Gastroesophageal sphincter (tissue), 4 donors: ENCODE results near the gene PLA2G4B. TPM values are rescaled to one million over a fixed set of nuclear protein-coding genes. Genes with fewer than 3 reads are reported as not detected.

Experiments
- ATAC-seq: fragments of 150-250 bp; one replicate; pipeline ENCODE4 v1.9.1; 2016; ENCODE audit warnings: mild to moderate bottlenecking, moderate library complexity
- H3K27ac ChIP-seq, 4 donors: fragments of 200-600 bp; sonication (generic) in 3 of 4; 1 replicate in 3 of 4; 2 replicates in 1 of 4; pipeline ENCODE4 v1.5.1; 2016 to 2019
- H3K27me3 ChIP-seq: fragments of 200-600 bp; sonication (generic); one replicate; pipeline ENCODE4 v1.5.1; 2019
- H3K36me3 ChIP-seq, 2 donors: fragments of 200-600 bp; sonication (generic); one replicate each; pipeline ENCODE4 v1.5.1; 2019; ENCODE audit warnings: control low read depth in 1 of 2
- H3K4me1 ChIP-seq, 3 donors: fragments of 200-600 bp; sonication (generic); 1 replicate in 2 of 3; 2 replicates in 1 of 3; pipeline ENCODE4 v1.5.1; 2016 to 2019; ENCODE audit warnings: control low read depth in 2 of 3
- H3K4me3 ChIP-seq, 2 donors: fragments of 200-600 bp; sonication (generic); one replicate each; pipeline ENCODE4 v1.5.1; 2019; ENCODE audit warnings: mild to moderate bottlenecking in 1 of 2, moderate library complexity in 1 of 2
- H3K9me3 ChIP-seq, 3 donors: fragments of 200-600 bp; sonication (generic); one replicate each; pipeline ENCODE4 v1.5.1; 2017 to 2019; ENCODE audit warnings: control low read depth in 2 of 3
- EP300 ChIP-seq: sonication (generic); formaldehyde crosslinking; IDR thresholded peaks from one replicate; pipeline ENCODE4 v1.6.1; 2017; ENCODE audit warnings: antibody characterized with exemption, mild to moderate bottlenecking
- POLR2A ChIP-seq, 2 donors: fragments of 450-650 bp; IDR thresholded peaks; one replicate each; pipeline ENCODE4 v1.6.1; 2017; ENCODE audit warnings: antibody characterized with exemption in 2 of 2, mild to moderate bottlenecking in 2 of 2, moderate library complexity in 1 of 2
- POLR2AphosphoS5 ChIP-seq: sonication (generic); formaldehyde crosslinking; IDR thresholded peaks from one replicate; pipeline ENCODE4 v1.6.1; 2017; ENCODE audit warnings: antibody characterized with exemption
- WGBS, 2 donors: methylation state at CpG; one replicate each; pipeline ENCODE4 v1.1.5; 2018; ENCODE audit warnings: low coverage in 1 of 2; 5-methylcytosine and 5-hydroxymethylcytosine counted together
- total RNA-seq, 4 donors: library from RNA; depleted of rRNA; stranded (reverse); fragments of >200 nt; gene quantifications; one replicate each; pipeline ENCODE4 v1.1.0, GENCODE V29; 2016
- TF ChIP-seq, protein P1 (sequence below), 4 experiments: fragments of 200-600 bp in 2 of 4; fragments of 450-650 bp in 2 of 4; sonication (generic) in 1 of 4; IDR thresholded peaks; one replicate each; pipeline ENCODE4 v1.5.1; 2017 to 2019; ENCODE audit warnings: antibody characterized with exemption in 4 of 4, mild to moderate bottlenecking in 2 of 4, moderate library complexity in 2 of 4

PLA2G4B gene
- total RNA-seq, 4 donors from 2014 or later = 2.5 to 7.0 (median 3.6) TPM

GRCh38 chr15:41893422-41894250 lies 55.0 kb downstream of the PLA2G4B start, which contains the start of gene SPTBN5:
SPTBN5 (minus strand) TSS chr15:41894053; CDS start chr15:41893497, 556 bp downstream.
- Histone ChIP-seq H3K4me3 (peak within 1 kb of the TSS in 1 of 2 donors; percentile 17), H3K4me1 (peaks cover 0 to 33% (median 12%) of the 10 kb centered on the region in 3 donors), H3K27me3 (no peaks in the 10 kb centered on the region), H3K27ac (peak within 1 kb of the TSS in 3 of 4 donors; percentile 55 to 68 (median 57)), H3K9me3 (no peaks in the 10 kb centered on the region), H3K36me3 (peaks cover 0 to 4% of the 10 kb centered on the region in 2 donors)
- TF ChIP-seq POLR2A (IDR thresholded peaks at IDR 0.05) = no peak
- TF ChIP-seq, protein P1, sequence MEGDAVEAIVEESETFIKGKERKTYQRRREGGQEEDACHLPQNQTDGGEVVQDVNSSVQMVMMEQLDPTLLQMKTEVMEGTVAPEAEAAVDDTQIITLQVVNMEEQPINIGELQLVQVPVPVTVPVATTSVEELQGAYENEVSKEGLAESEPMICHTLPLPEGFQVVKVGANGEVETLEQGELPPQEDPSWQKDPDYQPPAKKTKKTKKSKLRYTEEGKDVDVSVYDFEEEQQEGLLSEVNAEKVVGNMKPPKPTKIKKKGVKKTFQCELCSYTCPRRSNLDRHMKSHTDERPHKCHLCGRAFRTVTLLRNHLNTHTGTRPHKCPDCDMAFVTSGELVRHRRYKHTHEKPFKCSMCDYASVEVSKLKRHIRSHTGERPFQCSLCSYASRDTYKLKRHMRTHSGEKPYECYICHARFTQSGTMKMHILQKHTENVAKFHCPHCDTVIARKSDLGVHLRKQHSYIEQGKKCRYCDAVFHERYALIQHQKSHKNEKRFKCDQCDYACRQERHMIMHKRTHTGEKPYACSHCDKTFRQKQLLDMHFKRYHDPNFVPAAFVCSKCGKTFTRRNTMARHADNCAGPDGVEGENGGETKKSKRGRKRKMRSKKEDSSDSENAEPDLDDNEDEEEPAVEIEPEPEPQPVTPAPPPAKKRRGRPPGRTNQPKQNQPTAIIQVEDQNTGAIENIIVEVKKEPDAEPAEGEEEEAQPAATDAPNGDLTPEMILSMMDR (IDR thresholded peaks at IDR 0.05) = no peak
- TF ChIP-seq POLR2AphosphoS5 = no peak
- no peak for TF ChIP-seq EP300
- no peak for ATAC-seq
- WGBS, 2 donors = 80% methylated on average over 1 of the region's 15 CpGs; no CpG with 5 or more reads in 1 of the 2 donors

GRCh38 chr15:41894251-41894790 lies 55.7 kb downstream of the PLA2G4B start:
- H3K36me3 ChIP-seq = peaks cover 0 to 11% of the 10 kb centered on the region in 2 donors
- no peak for ATAC-seq
- no peaks in the 10 kb centered on the region for H3K9me3 ChIP-seq
- H3K4me3 ChIP-seq = peak overlapping the region in 1 of 2 donors; percentile 17
- WGBS, 2 donors = 100% methylated on average over 4 of the region's 17 CpGs; no CpG with 5 or more reads in 1 of the 2 donors
- no peaks in the 10 kb centered on the region for H3K27me3 ChIP-seq
- TF ChIP-seq, protein P1 (IDR thresholded peaks at IDR 0.05) = no peak
- no peak for TF ChIP-seq POLR2A (IDR thresholded peaks at IDR 0.05)
- no peak for TF ChIP-seq EP300
- no peak for TF ChIP-seq POLR2AphosphoS5
- H3K4me1 ChIP-seq = peaks cover 0 to 33% (median 12%) of the 10 kb centered on the region in 3 donors
- peak overlapping the region in 3 of 4 donors; percentile 55 to 68 (median 57) for H3K27ac ChIP-seq

DNA sequence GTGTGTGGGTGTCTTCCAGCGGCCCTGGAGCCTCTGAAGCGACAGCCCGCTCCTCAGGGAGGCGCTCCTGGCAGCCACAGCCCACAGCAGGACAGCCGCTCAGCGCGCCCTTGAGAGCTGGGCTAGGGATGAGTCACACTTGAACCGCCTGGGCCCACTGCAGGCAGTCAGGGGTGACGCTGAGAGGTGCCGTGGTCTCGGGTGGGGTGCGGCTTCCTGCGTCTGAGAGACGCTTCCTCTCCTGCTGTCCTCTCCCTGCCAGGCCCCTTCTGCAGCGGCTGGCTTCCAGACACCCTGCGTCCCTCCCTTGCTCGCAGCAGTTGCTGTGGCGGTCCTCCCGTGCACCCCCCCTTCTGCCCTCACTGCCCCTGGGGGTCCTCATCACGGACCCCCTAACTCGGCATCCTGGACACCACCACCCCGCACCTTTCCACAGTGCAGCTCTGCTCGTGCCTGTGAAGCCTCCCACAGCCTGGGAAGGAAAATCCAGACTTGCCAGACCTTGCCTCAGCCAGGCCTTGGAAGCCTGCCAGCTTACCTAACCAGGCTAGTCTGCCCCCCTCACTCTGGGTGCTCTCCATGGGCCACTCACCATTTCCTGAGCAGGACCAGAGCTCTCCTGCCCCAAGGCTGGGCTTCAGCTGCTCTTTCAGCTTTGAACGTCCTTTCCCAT lies 56.3 kb downstream of the PLA2G4B start:
- no peak for TF ChIP-seq POLR2AphosphoS5
- TF ChIP-seq, protein P1 (IDR thresholded peaks at IDR 0.05) = peak in 1 of 4 experiments; percentile 15
- Histone ChIP-seq H3K27me3 (no peaks in the 10 kb centered on the region), H3K4me3 (peak overlapping the region in 1 of 2 donors; percentile 17), H3K4me1 (peaks cover 0 to 33% (median 12%) of the 10 kb centered on the region in 3 donors), H3K27ac (peak overlapping the region in 3 of 4 donors; percentile 55 to 68 (median 57)), H3K36me3 (peaks cover 0 to 17% of the 10 kb centered on the region in 2 donors), H3K9me3 (no peaks in the 10 kb centered on the region)
- WGBS, 2 donors = 28 to 63% methylated on average over 1 to 7 of the region's 24 CpGs
- peak; percentile 87 for ATAC-seq

DNA sequence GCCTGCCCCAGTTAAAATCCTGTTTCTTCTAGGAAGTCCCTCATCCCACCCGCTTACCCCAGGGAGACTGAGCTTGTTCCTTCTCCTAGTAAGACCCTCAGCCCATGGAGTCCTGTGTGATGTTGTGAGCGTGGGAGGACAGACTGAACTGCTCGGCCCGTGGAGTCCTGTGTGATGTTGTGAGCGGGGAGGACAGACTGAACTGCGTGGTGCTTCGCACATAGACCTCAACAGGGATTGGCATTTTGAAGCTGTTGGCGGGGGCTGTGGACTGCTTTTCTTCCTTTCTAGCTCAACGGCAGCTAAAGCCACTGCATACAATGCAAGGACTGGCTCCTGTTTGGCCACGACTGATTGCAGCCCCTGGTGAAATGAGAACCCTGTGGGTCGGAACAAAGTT lies 56.8 kb downstream of the PLA2G4B start:
- Histone ChIP-seq H3K4me1 (peaks cover 0 to 33% (median 12%) of the 10 kb centered on the region in 3 donors), H3K27me3 (no peaks in the 10 kb centered on the region), H3K36me3 (peaks cover 0 to 23% of the 10 kb centered on the region in 2 donors), H3K27ac (peak overlapping the region in 3 of 4 donors; percentile 55 to 68 (median 57)), H3K9me3 (no peaks in the 10 kb centered on the region), H3K4me3 (no peak overlapping the region)
- 87 to 98% methylated on average over 4 to 7 of the region's 11 CpGs for WGBS, 2 donors
- no peak for ATAC-seq
- TF ChIP-seq POLR2A (IDR thresholded peaks at IDR 0.05) = no peak
- TF ChIP-seq POLR2AphosphoS5 = no peak
- TF ChIP-seq EP300 = no peak
- TF ChIP-seq, protein P1 (IDR thresholded peaks at IDR 0.05) = no peak
